G401.6 (cell line): Measurements from ENCODE around the gene CETP.

Source experiments
- FAIRE-seq: peaks from 2 replicates; lab custom pipeline; 2012; peaks lifted over from hg19 to GRCh38; lab: Jason Lieb, UNC

Gene CETP

GRCh38 chr16:57023541-57024249 is 61.9 kb downstream of the CETP start:
- no peak for FAIRE-seq

DNA sequence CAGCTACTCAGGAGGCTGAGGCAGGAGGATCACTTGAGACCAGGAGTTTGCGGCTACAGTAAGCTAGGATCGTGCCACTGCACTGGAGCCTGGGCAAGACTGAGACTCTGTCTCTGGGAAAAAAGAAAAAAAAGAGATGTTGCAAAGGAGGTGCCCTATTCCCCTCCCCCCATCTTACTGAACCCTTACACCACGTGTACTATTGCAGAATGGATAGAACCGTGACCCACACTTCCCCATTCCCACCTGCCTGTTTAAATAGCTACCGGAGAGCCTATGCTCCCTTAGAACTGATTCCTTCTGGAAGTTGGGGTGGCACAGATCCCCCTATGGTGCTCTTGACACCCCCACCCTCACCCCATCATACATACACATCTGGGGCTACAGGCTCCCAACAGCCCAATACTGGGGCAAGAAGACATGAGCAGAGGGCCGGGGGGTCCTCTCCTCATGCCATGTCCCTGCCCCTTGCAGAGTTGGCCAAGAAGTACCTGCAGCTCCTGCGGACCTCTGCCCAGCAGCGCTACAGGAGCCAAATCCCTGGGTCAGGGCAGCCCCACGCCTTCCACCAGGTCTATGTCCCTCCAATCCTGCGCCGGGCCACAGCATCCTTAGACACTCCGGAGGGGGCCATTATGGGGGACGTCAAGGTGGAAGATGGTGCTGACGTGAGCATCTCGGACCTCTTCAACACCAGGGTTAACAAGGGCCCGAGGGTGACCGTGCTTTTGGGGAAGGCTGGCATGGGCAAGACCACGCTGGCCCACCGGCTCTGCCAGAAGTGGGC is 63.3 kb downstream of the CETP start:
- FAIRE-seq: no peak

- FAIRE-seq: no peak
Observed at GRCh38 chr16:57025941-57026777, 64.4 kb downstream of the CETP start.

GRCh38 chr16:57026778-57027062 is 65.0 kb downstream of the CETP start:
- FAIRE-seq: no peak

GRCh38 chr16:57027067-57027466 is 65.3 kb downstream of the CETP start:
- FAIRE-seq: no peak

DNA sequence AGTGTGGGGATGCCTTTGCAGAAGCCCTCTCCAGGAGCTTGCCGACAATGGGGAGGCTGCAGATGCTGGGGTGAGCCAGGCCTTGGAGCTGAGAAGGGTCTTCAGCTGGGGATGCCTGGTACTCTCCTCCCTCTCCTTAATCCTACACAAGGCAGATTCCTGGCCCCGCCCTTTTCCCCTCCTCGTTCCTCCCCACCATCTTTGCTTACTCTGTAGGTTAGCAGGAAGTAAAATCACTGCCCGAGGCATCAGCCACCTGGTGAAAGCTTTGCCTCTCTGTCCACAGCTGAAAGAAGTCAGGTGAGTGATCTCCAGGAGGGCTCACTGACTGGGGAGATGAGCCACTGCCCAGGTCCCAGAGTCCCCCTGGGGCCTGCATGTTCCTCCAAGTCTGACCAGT is 66.3 kb downstream of the CETP start:
- no peak for FAIRE-seq

GRCh38 chr16:57029161-57030160 is 67.7 kb downstream of the CETP start:
- FAIRE-seq: no peak

DNA sequence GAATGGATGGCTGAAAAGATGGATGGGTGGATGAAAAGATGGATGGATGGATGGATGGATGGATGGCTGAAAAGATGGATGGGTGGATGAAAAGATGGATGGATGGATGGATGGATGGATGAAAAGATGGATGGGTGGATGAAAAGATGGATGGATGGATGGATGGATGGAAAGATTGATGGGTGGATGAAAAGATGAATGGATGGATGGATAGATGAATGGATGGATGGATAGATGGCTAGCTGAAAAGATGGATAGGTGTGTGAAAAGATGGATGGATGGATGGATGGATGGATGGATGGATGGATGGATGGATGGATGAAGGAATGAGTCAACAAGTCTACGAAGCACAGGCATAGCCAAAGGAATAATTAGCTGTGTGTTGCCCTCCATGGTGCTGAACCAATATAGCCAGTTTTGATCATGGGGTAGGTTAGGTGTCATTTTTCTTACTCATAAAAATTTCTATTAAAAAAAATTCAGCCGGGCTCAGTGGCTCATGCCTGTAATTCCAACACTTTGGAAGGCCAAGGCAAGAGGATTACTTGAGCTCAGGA is 68.7 kb downstream of the CETP start:
- FAIRE-seq: no peak

GRCh38 chr16:57031156-57031555 is 69.4 kb downstream of the CETP start:
- no peak for FAIRE-seq

DNA sequence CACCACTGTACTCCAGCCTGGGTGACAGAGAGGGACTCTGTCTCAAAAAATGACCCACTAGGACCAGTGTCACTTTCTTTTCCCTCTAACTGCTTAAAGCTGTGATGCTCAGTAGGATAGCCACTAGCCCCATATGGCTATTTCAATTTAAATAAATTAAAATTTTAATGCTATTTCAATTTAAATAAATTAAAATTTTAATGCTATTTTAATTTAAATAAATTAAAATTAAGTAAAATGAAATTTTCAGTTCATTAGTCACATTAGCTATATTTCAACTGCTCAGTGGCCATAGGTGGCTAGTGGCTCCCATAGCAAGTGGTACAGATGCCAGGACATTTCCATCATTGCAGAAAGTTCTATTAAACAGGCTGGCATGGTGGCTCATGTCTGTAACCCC is 70.6 kb downstream of the CETP start:
- no peak for FAIRE-seq

- no peak for FAIRE-seq
Observed at GRCh38 chr16:57032931-57033330, 71.2 kb downstream of the CETP start.
